ENCODE results near the gene SLC31A2.

Gene SLC31A2

GRCh38 chr9:113179839-113180238 is 29.0 kb downstream of the SLC31A2 start:
- DNase-seq (ENCODE audit: low read depth), result no peak
- H3K4me3 ChIP-seq (ENCODE audit: low read length), result no peak overlapping the region
- TF ChIP-seq CTCF (conservative IDR thresholded peaks at IDR 0.05; ENCODE audit: low read depth, low read length), result no peak

- no peak overlapping the region for H3K4me3 ChIP-seq (ENCODE audit: low read length)
- no peak for DNase-seq (ENCODE audit: low read depth)
- TF ChIP-seq CTCF (conservative IDR thresholded peaks at IDR 0.05; ENCODE audit: low read depth, low read length), result no peak
Measured at GRCh38 chr9:113181165-113181564, 30.4 kb downstream of the SLC31A2 start.

GRCh38 chr9:113183956-113184488 is 33.2 kb downstream of the SLC31A2 start:
- no peak overlapping the region for H3K4me3 ChIP-seq (ENCODE audit: low read length)
- DNase-seq (ENCODE audit: low read depth), result no peak
- TF ChIP-seq CTCF (conservative IDR thresholded peaks at IDR 0.05; ENCODE audit: low read depth, low read length), result no peak

- no peak for TF ChIP-seq CTCF (conservative IDR thresholded peaks at IDR 0.05; ENCODE audit: low read depth, low read length)
- no peak overlapping the region for H3K4me3 ChIP-seq (ENCODE audit: low read length)
- DNase-seq (ENCODE audit: low read depth), result no peak
Measured at GRCh38 chr9:113184539-113184938, 33.7 kb downstream of the SLC31A2 start.

GRCh38 chr9:113185271-113185670 is 34.5 kb downstream of the SLC31A2 start:
- no peak for DNase-seq (ENCODE audit: low read depth)
- TF ChIP-seq CTCF (conservative IDR thresholded peaks at IDR 0.05; ENCODE audit: low read depth, low read length), result no peak
- no peak overlapping the region for H3K4me3 ChIP-seq (ENCODE audit: low read length)

GRCh38 chr9:113186137-113186755 is 35.4 kb downstream of the SLC31A2 start:
- DNase-seq (ENCODE audit: low read depth), result no peak

More at GRCh38 chr9:113186137-113186755, 35.4 kb downstream of the SLC31A2 start:
- TF ChIP-seq CTCF (conservative IDR thresholded peaks at IDR 0.05; ENCODE audit: low read depth, low read length), result no peak
- H3K4me3 ChIP-seq (ENCODE audit: low read length), result no peak overlapping the region

Measured in retinal pigment epithelial cell (primary cell).